PC-3 (cell line): ENCODE measurements around the gene TAS2R39. TPM values are rescaled to one million over a fixed set of nuclear protein-coding genes. Genes with fewer than 3 reads are reported as not detected.

ENCODE experiments used
- ATAC-seq: fragments of 200-7000 bp; cut with Tn5 transposase; 2 replicates; pipeline ENCODE4 v1.9.1; 2020; ENCODE audit warnings: mild to moderate bottlenecking, moderate library complexity
- BruUV-seq: library from RNA; stranded (reverse); fragments of 400-500 nt; replicated peaks from 2 replicates; lab custom pipeline; 2021; lab: Mats Ljungman, UMichigan
- CTCF ChIA-PET: fragments of 300-600 bp; sonication (Branson Sonifier 250); formaldehyde crosslinking; loops from one replicate; lab custom pipeline; 2022; ENCODE audit warnings: antibody characterized with exemption; lab: Charles Lee
- POLR2A ChIA-PET: fragments of 300-600 bp; sonication (Branson Sonifier 250); formaldehyde crosslinking; loops from one replicate; lab custom pipeline; 2022; ENCODE audit warnings: antibody characterized with exemption; ENCODE audit not compliant: unreplicated experiment; lab: Charles Lee
- DNase-seq: peaks from one replicate; pipeline ENCODE4 v3.0.0-alpha.2; 2015
- H2AFZ ChIP-seq: fragments of 300-600 bp; sonication (generic); 2 replicates; pipeline ENCODE4 v1.6.0; 2016; ENCODE audit warnings: antibody characterized with exemption, low read length
- H3F3A ChIP-seq: fragments of 300-600 bp; sonication (generic); one replicate; pipeline ENCODE4 v1.6.0; 2017; ENCODE audit warnings: antibody characterized with exemption, low read length, control low read depth, mild to moderate bottlenecking; ENCODE audit not compliant: unreplicated experiment
- H3K27ac ChIP-seq: fragments of 300-600 bp; sonication (generic); 2 replicates; pipeline ENCODE4 v1.5.1; 2016; ENCODE audit warnings: mild to moderate bottlenecking, low read length
- H3K27me3 ChIP-seq: fragments of 300-600 bp; sonication (generic); 2 replicates; pipeline ENCODE4 v1.6.1; 2016; ENCODE audit warnings: low read length, mixed read lengths
- H3K36me3 ChIP-seq: fragments of 300-600 bp; sonication (generic); 2 replicates; pipeline ENCODE4 v1.6.1; 2016; ENCODE audit warnings: low read depth, mixed run types, low read length, mixed read lengths
- H3K4me1 ChIP-seq: fragments of 300-600 bp; sonication (generic); 2 replicates; pipeline ENCODE4 v1.5.1; 2016; ENCODE audit warnings: low read length; ENCODE audit not compliant: insufficient read depth
- H3K4me2 ChIP-seq: fragments of 300-600 bp; sonication (generic); 2 replicates; pipeline ENCODE4 v1.6.0; 2016; ENCODE audit warnings: low read length
- H3K4me3 ChIP-seq: fragments of 300-600 bp; sonication (generic); 2 replicates; pipeline ENCODE4 v1.5.1; 2016; ENCODE audit warnings: mild to moderate bottlenecking, low read length, mixed read lengths
- H3K79me2 ChIP-seq: fragments of 300-600 bp; sonication (generic); 2 replicates; pipeline ENCODE4 v1.6.1; 2017; ENCODE audit warnings: low read length, mixed read lengths
- H3K9ac ChIP-seq: fragments of 300-600 bp; sonication (generic); 2 replicates; pipeline ENCODE4 v1.6.0; 2016; ENCODE audit warnings: mild to moderate bottlenecking, low read length
- H3K9me2 ChIP-seq: fragments of 300-600 bp; sonication (generic); replicated peaks from 2 replicates; pipeline ENCODE4 v1.6.1; 2016; ENCODE audit warnings: mixed run types, low read length, mixed read lengths
- H3K9me3 ChIP-seq: fragments of 300-600 bp; sonication (generic); 2 replicates; pipeline ENCODE4 v1.6.1; 2016; ENCODE audit warnings: low read length, mixed read lengths
- H4K20me1 ChIP-seq: fragments of 300-600 bp; sonication (generic); 2 replicates; pipeline ENCODE4 v1.6.1; 2016; ENCODE audit warnings: low read length, mixed read lengths
- CTCF ChIP-seq: fragments of 300-600 bp; sonication (generic); conservative IDR thresholded peaks from 2 replicates; pipeline ENCODE4 v1.5.1; 2017; ENCODE audit warnings: antibody characterized with exemption, low read depth, mild to moderate bottlenecking, low read length
- EZH2 ChIP-seq: fragments of 300-600 bp; sonication (generic); IDR thresholded peaks from one replicate; pipeline ENCODE4 v1.6.1; 2017; ENCODE audit warnings: antibody characterized with exemption, mild to moderate bottlenecking, low read length; ENCODE audit not compliant: unreplicated experiment
- EZH2phosphoT487 ChIP-seq: fragments of 300-600 bp; sonication (generic); IDR thresholded peaks from 2 replicates; pipeline ENCODE4 v1.6.1; 2018; ENCODE audit warnings: mild to moderate bottlenecking, antibody characterized with exemption, low read length, borderline replicate concordance
- intact Hi-C: fragments of 100-400 bp; cut with micrococcal nuclease; formaldehyde crosslinking; loops from 2 replicates; pipeline ENCODE4 v1.9.0; 2023
- total RNA-seq: library from RNA; depleted of rRNA; stranded (reverse); fragments of >200 nt; gene quantifications from 2 replicates; pipeline ENCODE4 v1.2.3, GENCODE V29; 2014

TAS2R39 gene
- total RNA-seq, 1 experiment from 2014 or later, result not detected

GRCh38 chr7:143223784-143224183 lies 40.6 kb downstream of the TAS2R39 start:
- H3K9me2 ChIP-seq, result no peaks in the 10 kb centered on the region
- intact Hi-C loops, result no loop called here
- no peaks in the 10 kb centered on the region for H3K4me1 ChIP-seq
- H4K20me1 ChIP-seq, result no peaks in the 10 kb centered on the region
- H3F3A ChIP-seq, result no peaks in the 10 kb centered on the region
- H3K4me3 ChIP-seq, result no peak overlapping the region
- H3K79me2 ChIP-seq, result no peaks in the 10 kb centered on the region
- H3K4me2 ChIP-seq, result no peak overlapping the region
- BruUV-seq, result no TSS peak
- H3K9me3 ChIP-seq, result no peaks in the 10 kb centered on the region
- ATAC-seq (no peak; the same call in 1 of the 2 replicates), DNase-seq (peak; percentile 41)
- H3K36me3 ChIP-seq, result no peaks in the 10 kb centered on the region
- peaks cover 12% of the 10 kb centered on the region; the same call in 1 of the 2 replicates for H3K27me3 ChIP-seq
- TF ChIP-seq EZH2phosphoT487 (no peak), CTCF (no peak), EZH2 (no peak)
- no peak overlapping the region for H3K27ac ChIP-seq
- H2AFZ ChIP-seq, result no peak overlapping the region
- no peak overlapping the region for H3K9ac ChIP-seq
- ChIA-PET CTCF (interaction anchor here (0.5 kb wide), 1 partner anchor 86 kb away, joined by 7 read pairs; no protein-coding TSS in a partner anchor), POLR2A (no interaction called here)

DNA sequence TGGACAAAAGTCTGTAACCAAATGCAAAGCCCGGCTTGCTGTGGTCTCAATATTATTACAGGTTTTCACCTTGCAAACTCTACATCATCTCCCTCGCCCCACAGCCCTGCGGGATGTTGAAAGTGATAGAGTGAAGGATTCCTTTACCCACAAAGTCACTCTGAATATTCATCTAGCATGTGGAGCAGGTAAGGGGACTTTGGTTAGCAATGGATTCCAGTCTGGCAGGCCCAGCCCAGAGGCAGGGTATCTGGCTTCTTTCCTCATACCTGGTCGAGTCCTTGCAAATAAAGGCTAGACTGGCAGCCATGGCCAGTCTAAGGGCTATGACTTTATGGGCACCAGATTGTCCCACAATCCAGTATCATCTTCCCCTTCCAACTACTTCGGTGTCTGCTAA lies 41.8 kb downstream of the TAS2R39 start:
- Histone ChIP-seq H3K27me3 (peaks cover 6% of the 10 kb centered on the region; the same call in 1 of the 2 replicates), H4K20me1 (no peaks in the 10 kb centered on the region), H3K79me2 (no peaks in the 10 kb centered on the region), H3K36me3 (no peaks in the 10 kb centered on the region), H2AFZ (no peak overlapping the region), H3K4me2 (no peak overlapping the region), H3K4me1 (no peaks in the 10 kb centered on the region), H3K4me3 (no peak overlapping the region), H3K9ac (no peak overlapping the region), H3F3A (no peaks in the 10 kb centered on the region), H3K9me3 (no peaks in the 10 kb centered on the region), H3K27ac (no peak overlapping the region), H3K9me2 (no peaks in the 10 kb centered on the region)
- CTCF ChIA-PET, result no interaction called here
- ATAC-seq (no peak), DNase-seq (no peak)
- TF ChIP-seq EZH2phosphoT487 (no peak), CTCF (no peak), EZH2 (no peak)
- no TSS peak for BruUV-seq
- intact Hi-C loops, result no loop called here
- POLR2A ChIA-PET, result no interaction called here

GRCh38 chr7:143227806-143228205 lies 44.6 kb downstream of the TAS2R39 start:
- no peaks in the 10 kb centered on the region for H3K4me1 ChIP-seq
- no peaks in the 10 kb centered on the region for H3K9me2 ChIP-seq
- no peak for DNase-seq
- no peak overlapping the region for H3K9ac ChIP-seq
- ChIA-PET POLR2A (no interaction called here), CTCF (no interaction called here)
- H3K27me3 ChIP-seq, result no peaks in the 10 kb centered on the region
- no peaks in the 10 kb centered on the region for H3K36me3 ChIP-seq
- no peak overlapping the region for H3K4me2 ChIP-seq
- no peaks in the 10 kb centered on the region for H3K9me3 ChIP-seq
- no peak for ATAC-seq
- H4K20me1 ChIP-seq, result no peaks in the 10 kb centered on the region
- no peak for TF ChIP-seq CTCF
- no peak for TF ChIP-seq EZH2phosphoT487
- no peak for TF ChIP-seq EZH2
- BruUV-seq, result no TSS peak
- H3K4me3 ChIP-seq, result no peak overlapping the region
- no peak overlapping the region for H3K27ac ChIP-seq
- H3K79me2 ChIP-seq, result no peaks in the 10 kb centered on the region
- no peak overlapping the region for H2AFZ ChIP-seq
- H3F3A ChIP-seq, result no peaks in the 10 kb centered on the region
- intact Hi-C loops, result no loop called here
